Esophagus squamous epithelium (tissue), 4 donors: ENCODE results near the gene AK2.

Experiments
- CTCF ChIP-seq, 6 experiments: fragments of 450-650 bp in 4 of 6; fragments of 200-600 bp in 2 of 6; sonication (generic) in 2 of 6; IDR thresholded peaks; one replicate each; pipeline ENCODE4 v1.5.1; 2016 to 2019; ENCODE audit warnings: antibody characterized with exemption in 6 of 6, mild to moderate bottlenecking in 4 of 6, moderate library complexity in 4 of 6
- POLR2A ChIP-seq, 4 donors: fragments of 450-650 bp; IDR thresholded peaks; one replicate each; pipeline ENCODE4 v1.6.1; 2017; ENCODE audit warnings: antibody characterized with exemption in 4 of 4, mild to moderate bottlenecking in 4 of 4, moderate library complexity in 3 of 4

- no peak for TF ChIP-seq CTCF (IDR thresholded peaks at IDR 0.05)
- no peak for TF ChIP-seq POLR2A (IDR thresholded peaks at IDR 0.05)
Observed at GRCh38 chr1:33008051-33008914, 28.4 kb downstream of the AK2 start.
